Trophoblast cell (in vitro differentiated cells and primary cell): ENCODE data around the gene CWC22.
A peak's percentile ranks its signal among the peaks of the same experiment; 100 is the strongest.

Experiments used
- DNase-seq, 2 donors: peaks; one replicate each; pipeline ENCODE4 v3.0.0-alpha.2; 2016
- H2AFZ ChIP-seq: 2 replicates; pipeline ENCODE4 v1.6.1; 2013; ENCODE audit warnings: low read length, moderate library complexity, mild to moderate bottlenecking; ENCODE audit not compliant: insufficient read depth, poor library complexity
- H2AK5ac ChIP-seq: 2 replicates; pipeline ENCODE4 v1.6.1; 2013; ENCODE audit warnings: mild to moderate bottlenecking, low read length
- H2BK120ac ChIP-seq: 2 replicates; pipeline ENCODE4 v1.6.1; 2013; ENCODE audit warnings: low read length, mild to moderate bottlenecking, moderate library complexity; ENCODE audit not compliant: insufficient read depth, poor library complexity
- H2BK12ac ChIP-seq: 2 replicates; pipeline ENCODE4 v1.6.1; 2013; ENCODE audit warnings: mild to moderate bottlenecking, low read length, moderate library complexity
- H2BK5ac ChIP-seq: 2 replicates; pipeline ENCODE4 v1.6.1; 2013; ENCODE audit warnings: low read length, low read depth, moderate library complexity, mild to moderate bottlenecking; ENCODE audit not compliant: poor library complexity
- H3K14ac ChIP-seq: 2 replicates; pipeline ENCODE4 v1.6.1; 2013; ENCODE audit warnings: mild to moderate bottlenecking, low read length
- H3K18ac ChIP-seq: 2 replicates; pipeline ENCODE4 v1.6.1; 2013; ENCODE audit warnings: mild to moderate bottlenecking, low read length
- H3K23ac ChIP-seq: 2 replicates; pipeline ENCODE4 v1.6.1; 2013; ENCODE audit warnings: low read length
- H3K27ac ChIP-seq: 2 replicates; pipeline ENCODE4 v1.5.1; 2013; ENCODE audit warnings: low read depth, mild to moderate bottlenecking, inconsistent platforms, low read length, moderate library complexity
- H3K27me3 ChIP-seq: 2 replicates; pipeline ENCODE4 v1.6.1; 2013; ENCODE audit warnings: inconsistent platforms, mild to moderate bottlenecking, low read length, moderate library complexity; ENCODE audit not compliant: insufficient read depth
- H3K36me3 ChIP-seq, 2 experiments: 1 replicate in 1 of 2; 2 replicates in 1 of 2; pipeline ENCODE4 v1.6.1; 2013; ENCODE audit warnings: low read length in 2 of 2, mild to moderate bottlenecking in 2 of 2, moderate library complexity in 1 of 2; ENCODE audit not compliant: insufficient read depth in 2 of 2, control insufficient read depth in 1 of 2
- H3K4ac ChIP-seq: 2 replicates; pipeline ENCODE4 v1.6.1; 2013; ENCODE audit warnings: low read depth, mild to moderate bottlenecking, low read length, moderate library complexity
- H3K4me1 ChIP-seq, 2 experiments: 1 replicate in 1 of 2; 2 replicates in 1 of 2; pipeline ENCODE4 v1.6.1; 2013; ENCODE audit warnings: low read length in 2 of 2, mild to moderate bottlenecking in 2 of 2, moderate library complexity in 1 of 2; ENCODE audit not compliant: insufficient read depth in 2 of 2, control insufficient read depth in 1 of 2
- H3K4me2 ChIP-seq: 2 replicates; pipeline ENCODE4 v1.6.1; 2013; ENCODE audit warnings: inconsistent platforms, mild to moderate bottlenecking, low read length, moderate library complexity
- H3K4me3 ChIP-seq: 2 replicates; pipeline ENCODE4 v1.5.1; 2013; ENCODE audit warnings: mild to moderate bottlenecking, low read depth, low read length, inconsistent platforms
- H3K79me1 ChIP-seq: one replicate; pipeline ENCODE4 v1.6.1; 2013; ENCODE audit warnings: low read length
- H3K79me2 ChIP-seq: 2 replicates; pipeline ENCODE4 v1.6.1; 2013; ENCODE audit warnings: low read length, mild to moderate bottlenecking; ENCODE audit not compliant: control insufficient read depth, insufficient read depth, poor library complexity
- H3K9ac ChIP-seq: 2 replicates; pipeline ENCODE4 v1.6.1; 2013; ENCODE audit warnings: mild to moderate bottlenecking, low read length
- H3K9me3 ChIP-seq: 2 replicates; pipeline ENCODE4 v1.6.1; 2013; ENCODE audit warnings: low read depth, mild to moderate bottlenecking, control low read depth, inconsistent platforms, low read length; ENCODE audit not compliant: insufficient read depth
- H4K12ac ChIP-seq: 2 replicates; pipeline ENCODE4 v1.6.1; 2013; ENCODE audit warnings: low read depth, mild to moderate bottlenecking, low read length, moderate library complexity
- H4K8ac ChIP-seq: 2 replicates; pipeline ENCODE4 v1.6.1; 2013; ENCODE audit warnings: low read depth, mild to moderate bottlenecking, low read length, moderate library complexity
- H4K91ac ChIP-seq: one replicate; pipeline ENCODE4 v1.6.1; 2013; ENCODE audit warnings: low read depth, mild to moderate bottlenecking, low read length, moderate library complexity
- WGBS: extraction: QIAGEN DNeasy Blood & Tissue Kit; methylation state at CpG from one replicate; pipeline ENCODE4 v1.1.7; 2013; ENCODE audit warnings: missing lambda C conversion rate; ENCODE audit not compliant: insufficient read length, insufficient coverage; ENCODE audit errors: extremely low coverage; 5-methylcytosine and 5-hydroxymethylcytosine counted together

The CWC22 gene

DNA sequence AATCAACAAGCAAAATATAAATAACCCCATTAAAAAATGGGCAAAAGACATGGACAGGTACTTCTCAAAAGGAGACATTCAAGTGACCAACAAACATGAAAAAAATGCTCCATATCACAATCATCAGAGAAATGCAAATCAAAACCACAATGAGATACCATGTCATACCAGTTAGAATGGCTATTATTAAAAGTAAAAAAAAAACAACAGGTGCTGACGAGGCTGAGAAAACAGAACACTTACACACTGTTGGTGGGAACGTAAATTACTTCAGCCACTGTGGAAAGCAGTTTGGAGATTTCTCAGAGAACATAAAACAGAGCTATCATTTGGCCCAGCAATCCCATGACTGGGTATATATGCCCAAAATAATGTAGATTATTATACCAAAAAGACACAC lies 69.1 kb downstream of the CWC22 start:
- Histone ChIP-seq H4K91ac (no peak overlapping the region), H3K79me2 (no peaks in the 10 kb centered on the region), H3K14ac (no peak overlapping the region), H2AK5ac (no peak overlapping the region), H2AFZ (no peak overlapping the region), H2BK5ac (no peak overlapping the region), H3K9ac (no peak overlapping the region), H3K27ac (no peak overlapping the region), H3K4me2 (no peak overlapping the region), H3K36me3 (no peaks in the 10 kb centered on the region), H3K9me3 (no peaks in the 10 kb centered on the region), H3K4me1 (no peaks in the 10 kb centered on the region), H3K4me3 (no peak overlapping the region), H3K18ac (no peak overlapping the region), H3K23ac (no peak overlapping the region), H3K27me3 (no peaks in the 10 kb centered on the region), H2BK12ac (no peak overlapping the region), H3K4ac (no peak overlapping the region), H4K8ac (no peak overlapping the region), H4K12ac (no peak overlapping the region), H2BK120ac (no peak overlapping the region), H3K79me1 (no peaks in the 10 kb centered on the region)
- DNase-seq: no peak
- no CpG with 5 or more reads among the region's 2 CpGs for WGBS

DNA sequence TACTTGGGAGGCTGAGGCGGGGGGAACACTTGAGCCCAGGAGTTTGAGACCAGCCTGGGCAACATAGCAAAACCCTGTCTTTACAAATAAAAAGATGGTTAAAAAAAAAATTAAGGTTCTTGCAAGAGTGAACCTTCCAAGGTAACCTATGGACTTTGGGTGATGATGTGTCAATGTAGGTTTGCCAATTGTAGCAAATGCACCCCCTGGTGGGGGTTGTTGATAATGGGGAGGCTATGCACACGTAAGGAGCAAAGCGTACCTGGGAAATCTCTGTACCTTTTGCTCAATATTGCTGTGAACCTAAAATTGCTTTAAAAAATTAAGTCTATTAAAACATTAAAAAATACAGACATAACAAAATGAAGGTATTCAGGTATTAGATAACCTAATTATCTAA lies 70.4 kb downstream of the CWC22 start:
- Histone ChIP-seq H3K9me3 (no peaks in the 10 kb centered on the region), H3K79me2 (no peaks in the 10 kb centered on the region), H3K14ac (no peak overlapping the region), H3K4ac (no peak overlapping the region), H3K23ac (no peak overlapping the region), H4K8ac (no peak overlapping the region), H3K9ac (no peak overlapping the region), H2BK5ac (no peak overlapping the region), H3K4me3 (no peak overlapping the region), H3K4me2 (no peak overlapping the region), H3K79me1 (no peaks in the 10 kb centered on the region), H3K4me1 (no peaks in the 10 kb centered on the region), H4K91ac (no peak overlapping the region), H3K27ac (no peak overlapping the region), H3K36me3 (no peaks in the 10 kb centered on the region), H4K12ac (no peak overlapping the region), H3K27me3 (no peaks in the 10 kb centered on the region), H2AK5ac (no peak overlapping the region), H2BK120ac (no peak overlapping the region), H2BK12ac (no peak overlapping the region), H3K18ac (no peak overlapping the region), H2AFZ (no peak overlapping the region)
- DNase-seq: peak; percentile 0 to 56
- no CpG with 5 or more reads among the region's 3 CpGs for WGBS

DNA sequence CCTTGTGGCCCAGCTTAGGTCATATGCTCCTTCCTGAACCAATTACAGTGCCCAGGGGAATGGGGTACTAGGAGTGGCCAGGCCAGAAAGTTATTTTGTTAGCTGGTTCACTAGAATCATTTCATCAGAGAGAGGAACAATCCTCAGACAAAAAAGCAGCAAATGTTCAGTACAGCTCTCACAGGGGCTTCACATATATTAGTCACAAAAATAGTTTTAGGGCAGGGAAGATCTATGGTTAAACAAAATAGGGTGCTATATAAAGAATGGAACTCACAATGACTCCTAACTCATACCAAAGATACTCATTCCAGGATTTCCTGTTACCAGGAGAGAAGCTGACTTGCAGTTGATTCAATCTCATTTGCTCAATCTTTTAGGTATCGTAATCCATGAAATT lies 71.0 kb downstream of the CWC22 start:
- Histone ChIP-seq H3K9ac (no peak overlapping the region), H3K4me3 (no peak overlapping the region), H3K23ac (peak overlapping the region; percentile 85), H4K91ac (no peak overlapping the region), H3K79me1 (no peaks in the 10 kb centered on the region), H2BK120ac (no peak overlapping the region), H2BK12ac (no peak overlapping the region), H3K4me2 (no peak overlapping the region), H3K9me3 (no peaks in the 10 kb centered on the region), H3K27ac (no peak overlapping the region), H3K36me3 (no peaks in the 10 kb centered on the region), H3K4ac (no peak overlapping the region), H2BK5ac (no peak overlapping the region), H4K8ac (no peak overlapping the region), H3K79me2 (no peaks in the 10 kb centered on the region), H3K18ac (no peak overlapping the region), H3K4me1 (no peaks in the 10 kb centered on the region), H2AK5ac (no peak overlapping the region), H3K27me3 (no peaks in the 10 kb centered on the region), H3K14ac (no peak overlapping the region), H4K12ac (no peak overlapping the region), H2AFZ (no peak overlapping the region)
- DNase-seq: no peak
- WGBS: no CpG with 5 or more reads among the region's 1 CpG

DNA sequence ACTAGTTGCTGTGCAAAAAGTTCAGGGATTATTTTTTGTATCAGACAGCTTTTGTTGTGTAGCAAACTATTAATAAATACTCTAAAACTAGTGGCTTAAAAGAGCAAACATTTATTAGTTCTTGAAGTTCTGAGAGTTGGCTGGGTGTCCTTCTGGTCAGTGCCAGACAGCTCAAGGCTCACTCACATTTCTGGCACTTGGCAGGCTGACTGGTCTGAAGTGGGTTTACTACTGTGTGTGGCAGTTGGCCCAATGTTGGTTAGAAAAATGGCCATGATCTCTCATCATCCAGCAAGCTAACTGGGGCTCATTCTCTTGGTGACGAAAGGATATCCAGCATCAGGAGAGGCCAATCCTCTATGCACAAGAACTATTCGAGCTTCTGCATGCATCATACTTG lies 74.3 kb downstream of the CWC22 start:
- Histone ChIP-seq H4K91ac (no peak overlapping the region), H2BK12ac (no peak overlapping the region), H3K79me1 (no peaks in the 10 kb centered on the region), H2BK120ac (no peak overlapping the region), H4K12ac (no peak overlapping the region), H3K9ac (no peak overlapping the region), H3K4ac (no peak overlapping the region), H3K9me3 (no peaks in the 10 kb centered on the region), H3K4me2 (no peak overlapping the region), H3K23ac (no peak overlapping the region), H3K18ac (no peak overlapping the region), H3K79me2 (no peaks in the 10 kb centered on the region), H3K14ac (no peak overlapping the region), H2BK5ac (no peak overlapping the region), H3K4me1 (no peaks in the 10 kb centered on the region), H3K27me3 (no peaks in the 10 kb centered on the region), H3K27ac (no peak overlapping the region), H3K36me3 (peaks cover 0 to 2% of the 10 kb centered on the region in 2 experiments), H4K8ac (no peak overlapping the region), H3K4me3 (no peak overlapping the region), H2AFZ (no peak overlapping the region), H2AK5ac (no peak overlapping the region)
- DNase-seq: no peak
- no CpG with 5 or more reads among the region's 2 CpGs for WGBS
